Adrenal gland (tissue), 5 donors: Measurements from ENCODE around the gene CENPI.

ENCODE experiments used
- CTCF ChIP-seq, 6 experiments: fragments of 450-650 bp in 4 of 6; fragments of 200-600 bp in 2 of 6; sonication (generic) in 1 of 6; IDR thresholded peaks; 1 replicate in 5 of 6; 2 replicates in 1 of 6; pipeline versions ENCODE4 v1.5.1 to v1.8.0; 2016 to 2021; ENCODE audit warnings: antibody characterized with exemption in 6 of 6, mild to moderate bottlenecking in 2 of 6, moderate library complexity in 1 of 6
- POLR2A ChIP-seq, 2 donors: fragments of 450-650 bp; IDR thresholded peaks; one replicate each; pipeline ENCODE4 v1.6.1; 2017; ENCODE audit warnings: antibody characterized with exemption in 2 of 2, mild to moderate bottlenecking in 2 of 2, moderate library complexity in 1 of 2
- donor health status: DM: no; HTN: no; CAD: no.

- TF ChIP-seq CTCF (IDR thresholded peaks at IDR 0.05) = no peak
- TF ChIP-seq POLR2A (IDR thresholded peaks at IDR 0.05) = no peak
Measured at GRCh38 chrX:101136235-101136634, 38.2 kb downstream of the CENPI start.
